NB4 (cell line): ENCODE results near the gene CMC1.

Source experiments
- DNase-seq: peaks from one replicate; pipeline ENCODE4 v3.0.0; 2010; ENCODE audit warnings: low read depth
- H3K4me3 ChIP-seq: one replicate; pipeline ENCODE4 v1.5.1; 2011; ENCODE audit warnings: mild to moderate bottlenecking, low read depth, low read length, moderate library complexity
- CTCF ChIP-seq: IDR thresholded peaks from one replicate; pipeline ENCODE4 v1.5.1; 2012; ENCODE audit warnings: low read depth, low read length
- MAX ChIP-seq: IDR thresholded peaks from 2 replicates; pipeline ENCODE4 v1.6.1; 2011; ENCODE audit warnings: low read depth, low read length
- MYC ChIP-seq: IDR thresholded peaks from 2 replicates; pipeline ENCODE4 v1.6.1; 2011; ENCODE audit warnings: low read depth, low read length
- POLR2A ChIP-seq: IDR thresholded peaks from 2 replicates; pipeline ENCODE4 v1.6.1; 2011; ENCODE audit warnings: mild to moderate bottlenecking; ENCODE audit not compliant: insufficient read length; ENCODE audit errors: extremely low read depth

The CMC1 gene

GRCh38 chr3:28317438-28318022 is 76.1 kb downstream of the CMC1 start:
- TF ChIP-seq CTCF (peak; percentile 67), MAX (no peak), POLR2A (no peak), MYC (no peak)
- DNase-seq, result peak; percentile 60
- H3K4me3 ChIP-seq, result no peak overlapping the region

- no peak overlapping the region for H3K4me3 ChIP-seq
- no peak for DNase-seq
- TF ChIP-seq MYC (no peak), MAX (no peak)
Measured at GRCh38 chr3:28320981-28321380, 79.6 kb downstream of the CMC1 start.

GRCh38 chr3:28322464-28322863 is 81.0 kb downstream of the CMC1 start:
- H3K4me3 ChIP-seq, result no peak overlapping the region
- TF ChIP-seq MAX (no peak), CTCF (no peak), MYC (no peak), POLR2A (no peak)
- no peak for DNase-seq

GRCh38 chr3:28326458-28326926 is 85.1 kb downstream of the CMC1 start:
- H3K4me3 ChIP-seq, result no peak overlapping the region
- no peak for TF ChIP-seq CTCF
- no peak for TF ChIP-seq MYC
- TF ChIP-seq MAX, result no peak
- no peak for TF ChIP-seq POLR2A
- no peak for DNase-seq

- no peak overlapping the region for H3K4me3 ChIP-seq
- TF ChIP-seq POLR2A (no peak), CTCF (peak; percentile 19)
- peak; percentile 25 for DNase-seq
Measured at GRCh38 chr3:28328188-28329151, 87.1 kb downstream of the CMC1 start.

GRCh38 chr3:28334552-28334951 is 93.1 kb downstream of the CMC1 start:
- no peak overlapping the region for H3K4me3 ChIP-seq
- TF ChIP-seq MYC (no peak), POLR2A (no peak), CTCF (no peak), MAX (no peak)
- DNase-seq, result no peak
